RWPE1 (cell line): ENCODE results near the gene TMEM253.

Experiments used
- CTCF ChIA-PET: fragments of 350-600 bp; sonication (Branson Sonifier 250); formaldehyde crosslinking; extraction: SDS; loops from one replicate; lab custom pipeline; 2021; lab: Yijun Ruan, JAX
- POLR2A ChIA-PET: fragments of 400-600 bp; formaldehyde crosslinking; extraction: SDS; loops from one replicate; lab custom pipeline; 2020; ENCODE audit warnings: antibody characterized with exemption; ENCODE audit not compliant: low non-redundant PET; lab: Yijun Ruan, JAX
- DNase-seq: peaks from one replicate; pipeline ENCODE4 v3.0.0; 2012; ENCODE audit warnings: low spot score
- H3K27ac ChIP-seq: fragments of 450-650 bp; 2 replicates; pipeline ENCODE4 v1.5.1; 2017
- TF ChIP-seq, protein P1 (sequence below): fragments of 450-650 bp; conservative IDR thresholded peaks from 2 replicates; pipeline ENCODE4 v1.5.1; 2017; ENCODE audit warnings: low read depth, mild to moderate bottlenecking

Gene TMEM253

DNA sequence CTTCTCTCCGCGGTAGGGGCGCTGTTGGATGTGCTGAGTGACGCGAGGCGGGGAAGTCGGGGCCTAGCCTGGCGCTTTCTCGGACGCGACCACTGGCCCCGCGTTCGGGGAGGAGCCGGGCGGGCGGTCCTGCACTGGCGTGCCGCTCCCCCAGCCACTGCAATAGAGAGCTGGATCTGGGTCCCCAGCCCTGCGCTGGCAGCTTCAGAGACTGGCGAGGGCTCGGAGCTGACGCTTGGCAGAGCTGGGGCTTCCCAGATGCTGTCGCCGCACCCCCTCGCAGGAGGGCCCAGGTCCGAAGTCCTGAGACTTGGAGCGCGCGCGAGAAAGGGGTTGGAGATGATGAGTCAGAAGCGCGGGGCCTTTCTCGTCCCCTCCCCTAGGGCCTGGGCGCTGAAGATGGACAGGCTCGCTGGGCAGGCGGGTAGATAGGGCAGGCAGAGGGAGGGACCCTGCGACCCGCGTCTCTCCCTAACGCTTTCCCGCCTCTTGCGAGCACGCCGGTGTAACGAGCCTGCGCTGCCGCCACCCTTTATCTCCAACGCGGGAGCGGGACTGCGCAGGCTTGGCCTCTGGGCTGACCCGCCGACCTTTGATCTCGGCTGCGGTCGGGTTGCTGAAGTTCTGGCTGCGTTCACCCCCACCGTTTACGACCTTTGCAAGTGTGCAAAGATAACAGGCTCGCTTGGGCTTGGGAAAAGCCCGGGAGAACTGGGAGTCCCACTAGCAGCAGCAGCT is 3.0 kb downstream of the TMEM253 start:
- CTCF ChIA-PET, result interaction anchor here (0.5 to 6.9 kb wide), 18 partner anchors 8 to 657 kb away, joined by 3 to 72 read pairs (median 5); partner anchors contain the start of genes ARHGEF40 and OR5AU1
- peak; percentile 95 for DNase-seq
- peak overlapping the region; percentile 98 for H3K27ac ChIP-seq
- POLR2A ChIA-PET, result interaction anchor here (1.1 kb wide), 1 partner anchor 33 kb away, joined by 4 read pairs; the partner anchor contains the start of gene ARHGEF40
- TF ChIP-seq, protein P1, sequence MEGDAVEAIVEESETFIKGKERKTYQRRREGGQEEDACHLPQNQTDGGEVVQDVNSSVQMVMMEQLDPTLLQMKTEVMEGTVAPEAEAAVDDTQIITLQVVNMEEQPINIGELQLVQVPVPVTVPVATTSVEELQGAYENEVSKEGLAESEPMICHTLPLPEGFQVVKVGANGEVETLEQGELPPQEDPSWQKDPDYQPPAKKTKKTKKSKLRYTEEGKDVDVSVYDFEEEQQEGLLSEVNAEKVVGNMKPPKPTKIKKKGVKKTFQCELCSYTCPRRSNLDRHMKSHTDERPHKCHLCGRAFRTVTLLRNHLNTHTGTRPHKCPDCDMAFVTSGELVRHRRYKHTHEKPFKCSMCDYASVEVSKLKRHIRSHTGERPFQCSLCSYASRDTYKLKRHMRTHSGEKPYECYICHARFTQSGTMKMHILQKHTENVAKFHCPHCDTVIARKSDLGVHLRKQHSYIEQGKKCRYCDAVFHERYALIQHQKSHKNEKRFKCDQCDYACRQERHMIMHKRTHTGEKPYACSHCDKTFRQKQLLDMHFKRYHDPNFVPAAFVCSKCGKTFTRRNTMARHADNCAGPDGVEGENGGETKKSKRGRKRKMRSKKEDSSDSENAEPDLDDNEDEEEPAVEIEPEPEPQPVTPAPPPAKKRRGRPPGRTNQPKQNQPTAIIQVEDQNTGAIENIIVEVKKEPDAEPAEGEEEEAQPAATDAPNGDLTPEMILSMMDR, result no peak

DNA sequence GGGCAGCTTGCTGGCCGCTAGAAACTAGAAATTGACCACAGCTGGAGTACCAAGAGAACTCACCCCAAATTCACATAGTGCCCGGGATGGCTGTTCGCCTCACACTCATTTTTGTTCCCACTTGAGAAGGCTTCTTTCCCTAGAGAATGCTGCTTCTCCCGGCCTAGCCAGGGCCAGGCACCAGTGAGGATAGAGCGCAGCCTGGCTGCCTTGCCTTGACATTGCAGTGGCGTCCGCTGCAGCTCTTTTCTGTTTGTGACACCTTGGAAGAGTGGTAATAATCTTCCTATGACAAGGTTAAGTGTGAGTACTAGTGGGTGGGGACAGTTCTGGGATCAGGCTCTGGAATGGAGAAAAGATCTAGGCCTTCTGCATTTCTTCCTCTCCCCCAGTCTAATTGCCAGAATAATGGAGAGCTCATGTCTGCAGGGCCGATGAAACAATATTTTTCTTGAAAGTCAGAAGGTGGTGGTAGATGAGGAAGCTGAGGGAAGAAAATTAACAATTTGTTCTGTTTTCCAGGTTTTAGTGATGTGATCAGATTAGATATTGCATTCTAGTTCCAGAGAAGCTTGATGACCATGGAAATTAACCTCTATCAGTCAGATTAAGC is 3.7 kb downstream of the TMEM253 start:
- CTCF ChIA-PET, result interaction anchor here (0.5 to 6.9 kb wide), 19 partner anchors 9 to 190 kb away, joined by 3 to 72 read pairs (median 5); partner anchors contain the start of genes ARHGEF40 and OR5AU1
- peak overlapping the region; percentile 98 for H3K27ac ChIP-seq
- POLR2A ChIA-PET, result interaction anchor here (1.1 kb wide), 1 partner anchor 34 kb away, joined by 4 read pairs; the partner anchor contains the start of gene ARHGEF40
- TF ChIP-seq, protein P1, result peak; percentile 96
- DNase-seq, result peak; percentile 73

GRCh38 chr14:21105095-21105494 is 4.2 kb downstream of the TMEM253 start:
- POLR2A ChIA-PET, result interaction anchor here (1.1 kb wide), 1 partner anchor 34 kb away, joined by 4 read pairs; the partner anchor contains the start of gene ARHGEF40
- CTCF ChIA-PET, result interaction anchor here (0.5 to 6.9 kb wide), 16 partner anchors 12 to 171 kb away, joined by 3 to 72 read pairs (median 6); partner anchors contain the start of genes ARHGEF40 and OR5AU1
- H3K27ac ChIP-seq, result peak overlapping the region; percentile 98
- DNase-seq, result no peak
- TF ChIP-seq, protein P1, result no peak

- POLR2A ChIA-PET, result no interaction called here
- CTCF ChIA-PET, result interaction anchor here (0.7 to 6.9 kb wide), 5 partner anchors 13 to 44 kb away, joined by 3 to 72 read pairs (median 4); partner anchors contain the start of gene ARHGEF40
- peak overlapping the region; percentile 94 for H3K27ac ChIP-seq
- DNase-seq, result peak; percentile 43
- TF ChIP-seq, protein P1, result no peak
Observed at GRCh38 chr14:21106176-21106497, 5.3 kb downstream of the TMEM253 start.

DNA sequence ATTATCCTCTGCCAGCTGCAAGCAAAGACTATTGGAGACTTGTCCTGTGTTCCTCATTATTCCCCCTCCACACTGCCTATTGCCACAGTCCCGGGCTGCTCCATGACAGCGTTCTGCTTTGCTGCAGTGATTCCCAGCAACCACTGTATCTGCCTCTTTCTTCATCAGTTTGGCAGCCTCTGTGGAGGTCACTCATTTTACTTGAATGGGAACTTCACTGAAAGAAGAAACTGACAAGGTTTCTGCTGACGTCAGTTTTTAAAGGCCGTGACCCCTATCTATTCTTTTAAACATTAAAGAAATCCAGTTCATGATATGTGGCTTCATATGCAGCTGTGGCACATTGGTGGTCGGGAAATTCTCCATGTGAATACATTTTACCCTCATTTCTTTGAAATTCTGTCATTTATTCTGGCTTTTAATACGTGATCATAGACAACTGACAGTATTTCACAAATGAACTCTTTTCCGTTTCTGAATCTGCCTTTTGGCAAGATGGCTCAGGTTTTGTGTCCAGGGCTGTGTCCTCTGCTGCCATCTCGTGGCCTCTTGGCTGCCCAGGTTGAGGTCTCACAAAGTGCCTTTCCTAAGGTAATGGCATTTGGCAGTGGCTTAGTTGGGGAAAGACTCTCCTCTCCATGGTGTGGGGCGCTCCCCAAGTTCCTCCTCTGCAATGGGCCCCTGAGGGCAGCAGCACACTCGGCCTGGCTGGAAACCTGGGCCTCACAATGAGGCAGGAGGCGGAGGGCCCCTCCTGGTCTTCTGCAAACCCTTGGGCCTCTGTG is 5.8 kb downstream of the TMEM253 start:
- ChIA-PET POLR2A (interaction anchor here (0.7 kb wide), 1 partner anchor 402 kb away, joined by 6 read pairs; no protein-coding TSS in a partner anchor), CTCF (interaction anchor here (0.6 to 6.9 kb wide), 6 partner anchors 10 to 44 kb away, joined by 3 to 72 read pairs (median 4); partner anchors contain the start of gene ARHGEF40)
- peak overlapping the region; percentile 94 for H3K27ac ChIP-seq
- peak; percentile 57 for DNase-seq
- TF ChIP-seq, protein P1, result peak; percentile 93
